Gastroesophageal sphincter (tissue), 4 donors: ENCODE measurements around the gene TXNDC9. TPM values are rescaled to one million over a fixed set of nuclear protein-coding genes. Genes with fewer than 3 reads are reported as not detected.
"Not testable (repeated sequence)": the region's sequence is repeated elsewhere in the genome, so short reads cannot be mapped to it uniquely, and the experiment has no call there.

Source experiments
- ATAC-seq: fragments of 150-250 bp; one replicate; pipeline ENCODE4 v1.9.1; 2016; ENCODE audit warnings: mild to moderate bottlenecking, moderate library complexity
- H3K27ac ChIP-seq, 4 donors: fragments of 200-600 bp; sonication (generic) in 3 of 4; 1 replicate in 3 of 4; 2 replicates in 1 of 4; pipeline ENCODE4 v1.5.1; 2016 to 2019
- H3K27me3 ChIP-seq: fragments of 200-600 bp; sonication (generic); one replicate; pipeline ENCODE4 v1.5.1; 2019
- H3K36me3 ChIP-seq, 2 donors: fragments of 200-600 bp; sonication (generic); one replicate each; pipeline ENCODE4 v1.5.1; 2019; ENCODE audit warnings: control low read depth in 1 of 2
- H3K4me1 ChIP-seq, 3 donors: fragments of 200-600 bp; sonication (generic); 1 replicate in 2 of 3; 2 replicates in 1 of 3; pipeline ENCODE4 v1.5.1; 2016 to 2019; ENCODE audit warnings: control low read depth in 2 of 3
- H3K4me3 ChIP-seq, 2 donors: fragments of 200-600 bp; sonication (generic); one replicate each; pipeline ENCODE4 v1.5.1; 2019; ENCODE audit warnings: mild to moderate bottlenecking in 1 of 2, moderate library complexity in 1 of 2
- H3K9me3 ChIP-seq, 3 donors: fragments of 200-600 bp; sonication (generic); one replicate each; pipeline ENCODE4 v1.5.1; 2017 to 2019; ENCODE audit warnings: control low read depth in 2 of 3
- CTCF ChIP-seq, 4 experiments: fragments of 200-600 bp in 2 of 4; fragments of 450-650 bp in 2 of 4; sonication (generic) in 1 of 4; IDR thresholded peaks; one replicate each; pipeline ENCODE4 v1.5.1; 2017 to 2019; ENCODE audit warnings: antibody characterized with exemption in 4 of 4, mild to moderate bottlenecking in 2 of 4, moderate library complexity in 2 of 4
- EP300 ChIP-seq: sonication (generic); formaldehyde crosslinking; IDR thresholded peaks from one replicate; pipeline ENCODE4 v1.6.1; 2017; ENCODE audit warnings: antibody characterized with exemption, mild to moderate bottlenecking
- POLR2A ChIP-seq, 2 donors: fragments of 450-650 bp; IDR thresholded peaks; one replicate each; pipeline ENCODE4 v1.6.1; 2017; ENCODE audit warnings: antibody characterized with exemption in 2 of 2, mild to moderate bottlenecking in 2 of 2, moderate library complexity in 1 of 2
- POLR2AphosphoS5 ChIP-seq: sonication (generic); formaldehyde crosslinking; IDR thresholded peaks from one replicate; pipeline ENCODE4 v1.6.1; 2017; ENCODE audit warnings: antibody characterized with exemption
- WGBS, 2 donors: methylation state at CpG; one replicate each; pipeline ENCODE4 v1.1.5; 2018; ENCODE audit warnings: low coverage in 1 of 2; 5-methylcytosine and 5-hydroxymethylcytosine counted together
- total RNA-seq, 4 donors: library from RNA; depleted of rRNA; stranded (reverse); fragments of >200 nt; gene quantifications; one replicate each; pipeline ENCODE4 v1.1.0, GENCODE V29; 2016

Gene TXNDC9
- total RNA-seq, 4 donors from 2014 or later = 19.0 to 32.8 (median 29.6) TPM

- Histone ChIP-seq H3K4me1 (no peaks in the 10 kb centered on the region), H3K9me3 (no peaks in the 10 kb centered on the region), H3K27me3 (no peaks in the 10 kb centered on the region), H3K4me3 (no peak overlapping the region), H3K36me3 (peaks cover 0 to 89% of the 10 kb centered on the region in 2 donors), H3K27ac (no peak overlapping the region)
- WGBS, 2 donors = 92 to 95% methylated on average over 5 to 7 of the region's 7 CpGs
- TF ChIP-seq POLR2AphosphoS5 = no peak
- no peak for TF ChIP-seq EP300
- TF ChIP-seq POLR2A (IDR thresholded peaks at IDR 0.05) = no peak
- no peak for TF ChIP-seq CTCF (IDR thresholded peaks at IDR 0.05)
- no peak for ATAC-seq
Observed at GRCh38 chr2:99376254-99376864, 40.2 kb upstream of the TXNDC9 start.

GRCh38 chr2:99374747-99375146, 38.6 kb upstream of the TXNDC9 start:
- TF ChIP-seq POLR2AphosphoS5 (no peak), EP300 (no peak), CTCF (IDR thresholded peaks at IDR 0.05) (no peak)
- Histone ChIP-seq H3K9me3 (no peaks in the 10 kb centered on the region), H3K4me1 (no peaks in the 10 kb centered on the region), H3K4me3 (no peak overlapping the region), H3K36me3 (peaks cover 0 to 95% of the 10 kb centered on the region in 2 donors), H3K27me3 (no peaks in the 10 kb centered on the region), H3K27ac (no peak overlapping the region)
- ATAC-seq = no peak

- no peak for ATAC-seq
- WGBS, 2 donors = 72 to 93% methylated on average over 3 to 4 of the region's 4 CpGs
- Histone ChIP-seq H3K36me3 (peaks cover 0 to 97% of the 10 kb centered on the region in 2 donors), H3K27ac (no peak overlapping the region), H3K9me3 (no peaks in the 10 kb centered on the region), H3K4me1 (no peaks in the 10 kb centered on the region), H3K4me3 (no peak overlapping the region), H3K27me3 (no peaks in the 10 kb centered on the region)
- no peak for TF ChIP-seq CTCF (IDR thresholded peaks at IDR 0.05)
- TF ChIP-seq POLR2AphosphoS5 = no peak
- no peak for TF ChIP-seq EP300
- TF ChIP-seq POLR2A (IDR thresholded peaks at IDR 0.05) = no peak
Observed at GRCh38 chr2:99373144-99373543, 37.0 kb upstream of the TXNDC9 start.

- not testable (repeated sequence) for H3K4me3 ChIP-seq, H3K27ac ChIP-seq, H3K4me1 ChIP-seq, H3K9me3 ChIP-seq, ATAC-seq, H3K27me3 ChIP-seq
- peaks cover 0 to 100% of the 10 kb centered on the region in 2 donors for H3K36me3 ChIP-seq
- WGBS, 2 donors = 96 to 100% methylated on average over 3 to 5 of the region's 5 CpGs
Observed at GRCh38 chr2:99368854-99369253, 32.7 kb upstream of the TXNDC9 start.

- H3K27me3 ChIP-seq = no peaks in the 10 kb centered on the region
- ATAC-seq = no peak
- H3K4me1 ChIP-seq = no peaks in the 10 kb centered on the region
- TF ChIP-seq EP300 (no peak), POLR2A (IDR thresholded peaks at IDR 0.05) (no peak), CTCF (IDR thresholded peaks at IDR 0.05) (no peak), POLR2AphosphoS5 (no peak)
- WGBS, 2 donors = 36 to 100% methylated on average over 1 to 2 of the region's 2 CpGs
- H3K9me3 ChIP-seq = no peaks in the 10 kb centered on the region
- H3K4me3 ChIP-seq = no peak overlapping the region
- no peak overlapping the region for H3K27ac ChIP-seq
- H3K36me3 ChIP-seq = peaks cover 0 to 96% of the 10 kb centered on the region in 2 donors
Observed at GRCh38 chr2:99365661-99366060, 29.5 kb upstream of the TXNDC9 start.
